GM12878 (cell line): ENCODE data around the gene ESRRB. TPM values are rescaled to one million over a fixed set of nuclear protein-coding genes. Genes with fewer than 3 reads are reported as not detected.

Experiments
- ATAC-seq: fragments of 200-7000 bp; cut with Tn5 transposase; 3 replicates; pipeline ENCODE4 v1.9.1; 2020; ENCODE audit warnings: mild to moderate bottlenecking, moderate library complexity
- BruUV-seq: library from RNA; stranded (reverse); fragments of 400-500 nt; replicated peaks from 2 replicates; lab custom pipeline; 2021; lab: Mats Ljungman, UMichigan
- CTCF ChIA-PET: fragments of 300-600 bp; sonication (Branson Sonifier 250); formaldehyde crosslinking; extraction: SDS; loops from one replicate; lab custom pipeline; 2021; ENCODE audit warnings: inconsistent platforms; lab: Yijun Ruan, JAX
- POLR2A ChIA-PET: fragments of 350-600 bp; formaldehyde crosslinking; extraction: SDS; loops from one replicate; lab custom pipeline; 2021; ENCODE audit warnings: inconsistent platforms; lab: Charles Lee
- RAD21 ChIA-PET: fragments of 300-600 bp; sonication (Branson Sonifier 250); formaldehyde crosslinking; loops from one replicate; lab custom pipeline; 2023; ENCODE audit warnings: antibody characterized with exemption; ENCODE audit not compliant: unreplicated experiment; lab: Charles Lee
- SMC1A ChIA-PET: fragments of 300-600 bp; sonication (Branson Sonifier 250); formaldehyde crosslinking; loops from one replicate; lab custom pipeline; 2023; ENCODE audit not compliant: unreplicated experiment, uncharacterized antibody; lab: Charles Lee
- DNase-seq: peaks from one replicate; pipeline ENCODE4 v3.0.0-alpha.2; 2011; ENCODE audit warnings: low read depth, low spot score
- FAIRE-seq: peaks from 3 replicates; lab custom pipeline; 2011; peaks lifted over from hg19 to GRCh38; lab: Jason Lieb, UNC
- H2AFZ ChIP-seq: 2 replicates; pipeline ENCODE4 v1.6.0; 2011; ENCODE audit warnings: low read depth, low read length, control low read depth; ENCODE audit not compliant: control insufficient read depth
- H3K27ac ChIP-seq: 2 replicates; pipeline ENCODE4 v1.5.1; 2011; ENCODE audit warnings: control low read depth; ENCODE audit not compliant: control insufficient read depth, insufficient read depth
- H3K27me3 ChIP-seq, 2 experiments: replicated peaks in 1 of 2; 2 replicates each; pipeline versions ENCODE4 v1.6.0 to v1.6.1; 2011; ENCODE audit warnings: low read length in 1 of 2; ENCODE audit not compliant: control insufficient read depth in 2 of 2, insufficient read depth in 2 of 2
- H3K36me3 ChIP-seq, 2 experiments: 2 replicates each; pipeline ENCODE4 v1.5.1; 2011; ENCODE audit warnings: low read length in 1 of 2; ENCODE audit not compliant: control insufficient read depth in 2 of 2, insufficient read depth in 2 of 2
- H3K4me1 ChIP-seq: 2 replicates; pipeline ENCODE4 v1.6.1; 2011; ENCODE audit warnings: mild to moderate bottlenecking, low read length, moderate library complexity, mixed read lengths; ENCODE audit not compliant: control insufficient read depth, insufficient read depth
- H3K4me2 ChIP-seq: 2 replicates; pipeline ENCODE4 v1.6.0; 2011; ENCODE audit warnings: control low read depth; ENCODE audit not compliant: control insufficient read depth, insufficient read depth
- H3K4me3 ChIP-seq: fragments of 200-600 bp; sonication (generic); 2 replicates; pipeline ENCODE4 v1.5.1; 2016
- H3K79me2 ChIP-seq: 2 replicates; pipeline ENCODE4 v1.6.0; 2011; ENCODE audit warnings: low read length; ENCODE audit not compliant: control insufficient read depth, insufficient read depth
- H3K9ac ChIP-seq: 2 replicates; pipeline ENCODE4 v1.8.0; 2011; ENCODE audit warnings: low read length, control low read depth, mixed read lengths; ENCODE audit not compliant: control insufficient read depth, insufficient read depth
- H3K9me3 ChIP-seq: replicated peaks from 3 replicates; pipeline ENCODE4 v1.5.1; 2011; ENCODE audit warnings: mild to moderate bottlenecking, low read length; ENCODE audit not compliant: control insufficient read depth, insufficient read depth
- H4K20me1 ChIP-seq: 2 replicates; pipeline ENCODE4 v1.6.0; 2011; ENCODE audit not compliant: control insufficient read depth, insufficient read depth
- GATAD2B ChIP-seq: fragments of 450-650 bp; conservative IDR thresholded peaks from 2 replicates; pipeline ENCODE4 v1.6.1; 2017; ENCODE audit warnings: low read depth, mild to moderate bottlenecking, moderate library complexity
- MTA2 ChIP-seq: fragments of 450-650 bp; IDR thresholded peaks from 2 replicates; pipeline ENCODE4 v1.6.1; 2016; ENCODE audit warnings: low read depth, mild to moderate bottlenecking, moderate library complexity
- NFIC ChIP-seq: IDR thresholded peaks from 2 replicates; pipeline ENCODE4 v1.6.1; 2012; ENCODE audit warnings: low read depth, mild to moderate bottlenecking, inconsistent platforms, low read length, moderate library complexity
- RB1 ChIP-seq: fragments of 450-650 bp; formaldehyde crosslinking; IDR thresholded peaks from 2 replicates; pipeline ENCODE4 v1.6.1; 2017; ENCODE audit warnings: mild to moderate bottlenecking, borderline replicate concordance
- SIN3A ChIP-seq: IDR thresholded peaks from 2 replicates; pipeline ENCODE4 v1.6.1; 2012; ENCODE audit warnings: low read depth, low read length, improper control_type of control experiment
- SUZ12 ChIP-seq: fragments of 200-600 bp; sonication (generic); IDR thresholded peaks from one replicate; pipeline ENCODE4 v1.6.1; 2018; ENCODE audit warnings: antibody characterized with exemption, mild to moderate bottlenecking; ENCODE audit not compliant: unreplicated experiment
- YY1 ChIP-seq: IDR thresholded peaks from 2 replicates; pipeline ENCODE4 v1.6.1; 2011; ENCODE audit warnings: low read depth, mild to moderate bottlenecking, low read length
- ZNF207 ChIP-seq: fragments of 450-650 bp; IDR thresholded peaks from 2 replicates; pipeline ENCODE4 v1.6.1; 2014; ENCODE audit warnings: antibody characterized with exemption, mild to moderate bottlenecking, borderline replicate concordance
- WGBS: methylation state at CpG from one replicate; pipeline ENCODE4 v1.1.6; 2016; ENCODE audit warnings: low lambda C conversion rate; ENCODE audit not compliant: insufficient replicate concordance, insufficient coverage; ENCODE audit errors: missing lambda C conversion rate; 5-methylcytosine and 5-hydroxymethylcytosine counted together
- in situ Hi-C: fragments of 300-500 bp; cut with MboI; formaldehyde crosslinking; loops from 9 replicates; pipeline ENCODE4 v1.14.3; 2018; ENCODE audit warnings: mixed read lengths
- intact Hi-C: fragments of 100-400 bp; cut with micrococcal nuclease; formaldehyde crosslinking; loops from one replicate; pipeline ENCODE4 v1.14.2; 2022; ENCODE audit not compliant: unreplicated experiment
- polyA plus RNA-seq, 11 experiments: library from polyadenylated mRNA; depleted of rRNA in 4 of 11; unstranded in 6 of 11; stranded (reverse) in 5 of 11; fragments of >200 nt; fragmentation: Nextera tagmentation in 4 of 11; fragmentation: Illumina TruSeq in 1 of 11; extraction: Ambion mirVana in 4 of 11; extraction: Trizol in 1 of 11; gene quantifications; 1 replicate in 1 of 11; 2 replicates in 10 of 11; pipeline versions ENCODE4 v1.2.1 to v1.2.3, GENCODE V29; 2011 to 2016; ENCODE audit warnings: inconsistent platforms in 2 of 11, missing spikeins in 2 of 11, low read depth in 1 of 11
- total RNA-seq, 4 experiments: library from RNA; depleted of rRNA in 3 of 4; stranded (reverse); fragments of >200 nt in 3 of 4; fragmentation: Illumina TruSeq in 1 of 4; extraction: Trizol in 1 of 4; gene quantifications; 2 replicates each; pipeline versions ENCODE4 v1.2.1 to v1.2.3, GENCODE V29; 2013 to 2021
- TF ChIP-seq, protein P1 (sequence below): fragments of 450-650 bp; IDR thresholded peaks from 2 replicates; pipeline ENCODE4 v1.6.1; 2017; ENCODE audit warnings: mild to moderate bottlenecking, moderate library complexity
- TF ChIP-seq, protein P2 (sequence below): fragments of 450-650 bp; IDR thresholded peaks from 2 replicates; pipeline ENCODE4 v1.6.1; 2018; ENCODE audit warnings: mild to moderate bottlenecking, low read depth, moderate library complexity; ENCODE audit not compliant: partially characterized antibody
- TF ChIP-seq, protein P3 (sequence below): IDR thresholded peaks from 2 replicates; pipeline ENCODE4 v1.6.1; 2012; ENCODE audit warnings: low read depth, low read length, improper control_type of control experiment

ESRRB gene
- total and polyA plus RNA-seq, 10 of the 15 experiments (the other 5 are each of a cell fraction or from before 2014, with no cell fraction given), result 0.03 to 0.73 (median 0.11) TPM; not detected in 6

DNA sequence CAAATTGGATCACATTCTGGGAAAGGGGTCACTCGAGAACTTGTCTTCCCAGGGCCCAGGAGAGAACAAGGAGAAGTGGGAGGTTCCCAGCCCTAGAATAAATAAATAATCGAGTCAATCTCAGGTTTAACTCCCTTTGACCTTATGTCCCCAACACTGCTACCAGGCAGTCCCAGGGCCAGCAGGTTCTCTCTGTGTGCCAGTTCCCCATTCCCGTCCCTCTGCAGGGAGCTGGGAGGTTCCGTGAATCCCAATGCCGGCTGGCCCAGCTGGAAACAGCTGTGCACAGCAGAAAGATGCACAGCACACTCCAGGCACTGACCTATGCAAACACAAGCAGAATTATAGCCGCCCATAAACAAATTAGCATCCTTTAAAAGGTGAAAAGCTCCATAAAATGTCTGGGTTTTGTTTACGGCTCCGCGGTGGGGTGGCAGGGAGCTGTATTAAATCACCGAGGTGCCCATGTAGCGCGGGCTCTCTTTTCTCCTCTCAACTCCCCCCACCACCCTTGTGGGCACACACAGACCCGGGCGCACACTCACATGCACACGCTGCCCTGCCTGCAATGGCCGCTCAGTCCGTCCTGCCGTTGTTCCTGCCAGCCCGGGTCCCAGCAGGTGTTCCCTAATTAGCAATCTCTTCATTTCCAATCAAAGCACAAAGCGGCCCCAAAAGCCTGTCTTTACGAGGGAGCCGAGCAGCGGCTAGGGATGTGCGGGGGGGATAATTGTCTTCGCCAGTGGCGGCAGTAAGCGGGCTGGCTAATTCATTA, 46.6 kb upstream of the ESRRB start:
- Histone ChIP-seq H3K79me2 (no peaks in the 10 kb centered on the region), H3K4me2 (no peak overlapping the region), H2AFZ (no peak overlapping the region), H4K20me1 (no peaks in the 10 kb centered on the region), H3K27ac (no peak overlapping the region), H3K9ac (no peak overlapping the region), H3K9me3 (no peaks in the 10 kb centered on the region), H3K36me3 (no peaks in the 10 kb centered on the region), H3K4me1 (no peaks in the 10 kb centered on the region), H3K4me3 (no peak overlapping the region), H3K27me3 (peaks cover 0 to 10% of the 10 kb centered on the region in 2 experiments)
- ChIA-PET RAD21 (no interaction called here), SMC1A (no interaction called here), CTCF (no interaction called here), POLR2A (interaction anchor here (0.7 kb wide), 1 partner anchor 18 kb away, joined by 4 read pairs; no protein-coding TSS in a partner anchor)
- intact Hi-C loops (no loop called here), in situ Hi-C loops (no loop called here)
- 3% methylated on average over 27 of the region's 27 CpGs for WGBS
- ATAC-seq (no peak; the same call in 2 of the 3 replicates), DNase-seq (no peak), FAIRE-seq (no peak)
- BruUV-seq, result no TSS peak
- TF ChIP-seq, protein P1, sequence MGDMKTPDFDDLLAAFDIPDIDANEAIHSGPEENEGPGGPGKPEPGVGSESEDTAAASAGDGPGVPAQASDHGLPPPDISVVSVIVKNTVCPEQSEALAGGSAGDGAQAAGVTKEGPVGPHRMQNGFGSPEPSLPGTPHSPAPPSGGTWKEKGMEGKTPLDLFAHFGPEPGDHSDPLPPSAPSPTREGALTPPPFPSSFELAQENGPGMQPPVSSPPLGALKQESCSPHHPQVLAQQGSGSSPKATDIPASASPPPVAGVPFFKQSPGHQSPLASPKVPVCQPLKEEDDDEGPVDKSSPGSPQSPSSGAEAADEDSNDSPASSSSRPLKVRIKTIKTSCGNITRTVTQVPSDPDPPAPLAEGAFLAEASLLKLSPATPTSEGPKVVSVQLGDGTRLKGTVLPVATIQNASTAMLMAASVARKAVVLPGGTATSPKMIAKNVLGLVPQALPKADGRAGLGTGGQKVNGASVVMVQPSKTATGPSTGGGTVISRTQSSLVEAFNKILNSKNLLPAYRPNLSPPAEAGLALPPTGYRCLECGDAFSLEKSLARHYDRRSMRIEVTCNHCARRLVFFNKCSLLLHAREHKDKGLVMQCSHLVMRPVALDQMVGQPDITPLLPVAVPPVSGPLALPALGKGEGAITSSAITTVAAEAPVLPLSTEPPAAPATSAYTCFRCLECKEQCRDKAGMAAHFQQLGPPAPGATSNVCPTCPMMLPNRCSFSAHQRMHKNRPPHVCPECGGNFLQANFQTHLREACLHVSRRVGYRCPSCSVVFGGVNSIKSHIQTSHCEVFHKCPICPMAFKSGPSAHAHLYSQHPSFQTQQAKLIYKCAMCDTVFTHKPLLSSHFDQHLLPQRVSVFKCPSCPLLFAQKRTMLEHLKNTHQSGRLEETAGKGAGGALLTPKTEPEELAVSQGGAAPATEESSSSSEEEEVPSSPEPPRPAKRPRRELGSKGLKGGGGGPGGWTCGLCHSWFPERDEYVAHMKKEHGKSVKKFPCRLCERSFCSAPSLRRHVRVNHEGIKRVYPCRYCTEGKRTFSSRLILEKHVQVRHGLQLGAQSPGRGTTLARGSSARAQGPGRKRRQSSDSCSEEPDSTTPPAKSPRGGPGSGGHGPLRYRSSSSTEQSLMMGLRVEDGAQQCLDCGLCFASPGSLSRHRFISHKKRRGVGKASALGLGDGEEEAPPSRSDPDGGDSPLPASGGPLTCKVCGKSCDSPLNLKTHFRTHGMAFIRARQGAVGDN, result no peak
- TF ChIP-seq, protein P2, sequence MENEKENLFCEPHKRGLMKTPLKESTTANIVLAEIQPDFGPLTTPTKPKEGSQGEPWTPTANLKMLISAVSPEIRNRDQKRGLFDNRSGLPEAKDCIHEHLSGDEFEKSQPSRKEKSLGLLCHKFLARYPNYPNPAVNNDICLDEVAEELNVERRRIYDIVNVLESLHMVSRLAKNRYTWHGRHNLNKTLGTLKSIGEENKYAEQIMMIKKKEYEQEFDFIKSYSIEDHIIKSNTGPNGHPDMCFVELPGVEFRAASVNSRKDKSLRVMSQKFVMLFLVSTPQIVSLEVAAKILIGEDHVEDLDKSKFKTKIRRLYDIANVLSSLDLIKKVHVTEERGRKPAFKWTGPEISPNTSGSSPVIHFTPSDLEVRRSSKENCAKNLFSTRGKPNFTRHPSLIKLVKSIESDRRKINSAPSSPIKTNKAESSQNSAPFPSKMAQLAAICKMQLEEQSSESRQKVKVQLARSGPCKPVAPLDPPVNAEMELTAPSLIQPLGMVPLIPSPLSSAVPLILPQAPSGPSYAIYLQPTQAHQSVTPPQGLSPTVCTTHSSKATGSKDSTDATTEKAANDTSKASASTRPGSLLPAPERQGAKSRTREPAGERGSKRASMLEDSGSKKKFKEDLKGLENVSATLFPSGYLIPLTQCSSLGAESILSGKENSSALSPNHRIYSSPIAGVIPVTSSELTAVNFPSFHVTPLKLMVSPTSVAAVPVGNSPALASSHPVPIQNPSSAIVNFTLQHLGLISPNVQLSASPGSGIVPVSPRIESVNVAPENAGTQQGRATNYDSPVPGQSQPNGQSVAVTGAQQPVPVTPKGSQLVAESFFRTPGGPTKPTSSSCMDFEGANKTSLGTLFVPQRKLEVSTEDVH, result no peak
- TF ChIP-seq ZNF207 (no peak), RB1 (no peak), MTA2 (no peak), GATAD2B (no peak), YY1 (0 out of 2 replicates have a peak, but pooled peaks have one; percentile 22), SIN3A (no peak), SUZ12 (peak; percentile 46), NFIC (no peak)
- TF ChIP-seq, protein P3, sequence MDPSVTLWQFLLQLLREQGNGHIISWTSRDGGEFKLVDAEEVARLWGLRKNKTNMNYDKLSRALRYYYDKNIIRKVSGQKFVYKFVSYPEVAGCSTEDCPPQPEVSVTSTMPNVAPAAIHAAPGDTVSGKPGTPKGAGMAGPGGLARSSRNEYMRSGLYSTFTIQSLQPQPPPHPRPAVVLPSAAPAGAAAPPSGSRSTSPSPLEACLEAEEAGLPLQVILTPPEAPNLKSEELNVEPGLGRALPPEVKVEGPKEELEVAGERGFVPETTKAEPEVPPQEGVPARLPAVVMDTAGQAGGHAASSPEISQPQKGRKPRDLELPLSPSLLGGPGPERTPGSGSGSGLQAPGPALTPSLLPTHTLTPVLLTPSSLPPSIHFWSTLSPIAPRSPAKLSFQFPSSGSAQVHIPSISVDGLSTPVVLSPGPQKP, result no peak
- TF ChIP-seq, all 136 proteins: peak for 2
